ENCODE data around the gene DNAL1.
A peak's percentile ranks its signal among the peaks of the same experiment; 100 is the strongest.

DNAL1 gene

GRCh38 chr14:73678698-73679097 lies 33.9 kb downstream of the DNAL1 start:
- no peak for DNase-seq (ENCODE audit: low read depth in 2 of 2)
- TF ChIP-seq CTCF (IDR thresholded peaks at IDR 0.05; ENCODE audit: low read depth, low read length), result no peak
- no peak overlapping the region for H3K4me3 ChIP-seq (replicated peaks in 1 of 2; ENCODE audit: low read depth in 2 of 2, low read length in 2 of 2)

GRCh38 chr14:73680821-73681220 lies 36.0 kb downstream of the DNAL1 start:
- no peak for TF ChIP-seq CTCF (IDR thresholded peaks at IDR 0.05; ENCODE audit: low read depth, low read length)
- no peak overlapping the region for H3K4me3 ChIP-seq (replicated peaks in 1 of 2; ENCODE audit: low read depth in 2 of 2, low read length in 2 of 2)
- no peak for DNase-seq (ENCODE audit: low read depth in 2 of 2)

- DNase-seq (ENCODE audit: low read depth in 2 of 2), result no peak
- no peak overlapping the region for H3K4me3 ChIP-seq (replicated peaks in 1 of 2; ENCODE audit: low read depth in 2 of 2, low read length in 2 of 2)
- no peak for TF ChIP-seq CTCF (IDR thresholded peaks at IDR 0.05; ENCODE audit: low read depth, low read length)
Observed at GRCh38 chr14:73684627-73685026, 39.8 kb downstream of the DNAL1 start.

- H3K4me3 ChIP-seq (replicated peaks in 1 of 2; ENCODE audit: low read depth in 2 of 2, low read length in 2 of 2), result no peak overlapping the region
- TF ChIP-seq CTCF (IDR thresholded peaks at IDR 0.05; ENCODE audit: low read depth, low read length), result no peak
- DNase-seq (ENCODE audit: low read depth in 2 of 2), result no peak
Observed at GRCh38 chr14:73685328-73685727, 40.5 kb downstream of the DNAL1 start.

GRCh38 chr14:73686901-73687300 lies 42.1 kb downstream of the DNAL1 start:
- no peak overlapping the region for H3K4me3 ChIP-seq (replicated peaks in 1 of 2; ENCODE audit: low read depth in 2 of 2, low read length in 2 of 2)
- TF ChIP-seq CTCF (IDR thresholded peaks at IDR 0.05; ENCODE audit: low read depth, low read length), result no peak
- DNase-seq (ENCODE audit: low read depth in 2 of 2), result peak; percentile 50 to 57

- no peak for TF ChIP-seq CTCF (IDR thresholded peaks at IDR 0.05; ENCODE audit: low read depth, low read length)
- DNase-seq (ENCODE audit: low read depth in 2 of 2), result no peak
- no peak overlapping the region for H3K4me3 ChIP-seq (replicated peaks in 1 of 2; ENCODE audit: low read depth in 2 of 2, low read length in 2 of 2)
Observed at GRCh38 chr14:73694083-73694482, 49.3 kb downstream of the DNAL1 start.

GRCh38 chr14:73695082-73695481 lies 50.3 kb downstream of the DNAL1 start:
- no peak for TF ChIP-seq CTCF (IDR thresholded peaks at IDR 0.05; ENCODE audit: low read depth, low read length)
- DNase-seq (ENCODE audit: low read depth in 2 of 2), result no peak
- no peak overlapping the region for H3K4me3 ChIP-seq (replicated peaks in 1 of 2; ENCODE audit: low read depth in 2 of 2, low read length in 2 of 2)

All from cardiac fibroblast (primary cell).